Left forelimb (tissue), 1 donor: Measurements from ENCODE around the gene ZNF532.
"Not testable (repeated sequence)": the region's sequence is repeated elsewhere in the genome, so short reads cannot be mapped to it uniquely, and the experiment has no call there.

Experiments
- DNase-seq: peaks from one replicate; pipeline ENCODE4 v3.0.0-alpha.2; 2018; ENCODE audit warnings: low spot score

Gene ZNF532

GRCh38 chr18:58902961-58903360 is 38.3 kb downstream of the ZNF532 start:
- DNase-seq, result no peak

GRCh38 chr18:58903533-58903932 is 38.9 kb downstream of the ZNF532 start:
- DNase-seq, result no peak

- DNase-seq, result no peak
Observed at GRCh38 chr18:58905777-58906428, 41.2 kb downstream of the ZNF532 start.

GRCh38 chr18:58908006-58908405 is 43.3 kb downstream of the ZNF532 start:
- no peak for DNase-seq

GRCh38 chr18:58909521-58909920 is 44.8 kb downstream of the ZNF532 start:
- DNase-seq, result no peak

- DNase-seq, result no peak
Observed at GRCh38 chr18:58911241-58911640, 46.6 kb downstream of the ZNF532 start.

GRCh38 chr18:58911766-58912165 is 47.1 kb downstream of the ZNF532 start:
- no peak for DNase-seq

GRCh38 chr18:58915006-58915799 is 50.5 kb downstream of the ZNF532 start:
- DNase-seq, result no peak

- no peak for DNase-seq
Observed at GRCh38 chr18:58915995-58916394, 51.3 kb downstream of the ZNF532 start.

- not testable (repeated sequence) for DNase-seq
Observed at GRCh38 chr18:58919934-58920333, 55.3 kb downstream of the ZNF532 start.

GRCh38 chr18:58922995-58923394 is 58.3 kb downstream of the ZNF532 start:
- no peak for DNase-seq

GRCh38 chr18:58924473-58924872 is 59.8 kb downstream of the ZNF532 start:
- DNase-seq, result no peak

- no peak for DNase-seq
Observed at GRCh38 chr18:58927659-58928058, 63.0 kb downstream of the ZNF532 start.

- DNase-seq, result no peak
Observed at GRCh38 chr18:58928386-58928785, 63.7 kb downstream of the ZNF532 start.

- DNase-seq, result no peak
Observed at GRCh38 chr18:58929206-58929605, 64.5 kb downstream of the ZNF532 start.

- no peak for DNase-seq
Observed at GRCh38 chr18:58934356-58934755, 69.7 kb downstream of the ZNF532 start.

GRCh38 chr18:58934933-58935577 is 70.4 kb downstream of the ZNF532 start:
- no peak for DNase-seq

- DNase-seq, result no peak
Observed at GRCh38 chr18:58937071-58937886, 72.6 kb downstream of the ZNF532 start.

- DNase-seq, result no peak
Observed at GRCh38 chr18:58937887-58938267, 73.2 kb downstream of the ZNF532 start.

GRCh38 chr18:58941426-58942099 is 76.9 kb downstream of the ZNF532 start:
- DNase-seq, result no peak

GRCh38 chr18:58943896-58944295 is 79.2 kb downstream of the ZNF532 start:
- DNase-seq, result no peak
